ENCODE measurements around the gene GRM7. TPM values are rescaled to one million over a fixed set of nuclear protein-coding genes. Genes with fewer than 3 reads are reported as not detected.
A peak's percentile ranks its signal among the peaks of the same experiment; 100 is the strongest.

GRM7 gene
- total RNA-seq, 2 donors from 2014 or later: 0.96 to 1.5 TPM

DNA sequence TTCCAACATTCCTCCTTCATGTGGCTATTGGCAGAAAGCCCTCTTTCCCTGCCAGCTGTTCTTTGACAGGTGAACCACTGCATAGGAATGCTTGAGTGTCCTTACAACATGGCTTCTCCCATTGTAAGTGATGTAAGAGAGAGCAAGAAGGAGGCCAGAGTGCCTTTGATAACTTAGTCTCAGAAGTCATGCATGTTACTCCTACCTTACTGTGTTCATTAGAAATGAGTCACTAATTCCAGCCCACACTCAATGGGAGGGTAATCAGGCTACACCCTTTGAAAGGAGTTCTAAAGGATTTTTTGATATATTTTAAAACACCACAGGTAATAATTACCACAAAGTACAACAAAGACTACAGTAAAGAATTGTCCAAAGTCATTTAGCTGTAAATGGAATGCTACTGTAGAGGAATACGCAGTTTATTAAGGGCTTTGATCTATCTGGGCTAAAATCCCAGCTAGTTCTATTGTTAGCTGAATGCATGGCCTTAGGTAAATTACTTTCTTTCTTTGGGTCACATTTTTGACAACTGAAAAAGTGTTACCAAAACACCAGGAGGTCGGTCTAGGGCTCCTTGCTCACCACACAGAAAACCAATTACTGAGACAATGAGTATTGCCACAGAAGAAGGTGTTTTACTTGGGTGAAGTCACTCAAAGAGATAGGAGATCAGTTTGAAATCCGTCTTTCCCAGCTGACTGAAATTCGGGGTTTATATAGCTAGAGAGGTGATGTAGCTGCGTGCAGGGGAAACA lies 154.9 kb downstream of the GRM7 start:
- 55% methylated on average over 5 of the region's 5 CpGs for WGBS
- H3K27ac ChIP-seq: no peak overlapping the region
- no peaks in the 10 kb centered on the region for H3K36me3 ChIP-seq
- H3K27me3 ChIP-seq (replicated peaks; ENCODE audit: insufficient read depth): no peaks in the 10 kb centered on the region
- no peak for TF ChIP-seq POLR2A (IDR thresholded peaks at IDR 0.05)
- no peak for TF ChIP-seq POLR2AphosphoS5 (IDR thresholded peaks at IDR 0.05)
- TF ChIP-seq, protein P1, sequence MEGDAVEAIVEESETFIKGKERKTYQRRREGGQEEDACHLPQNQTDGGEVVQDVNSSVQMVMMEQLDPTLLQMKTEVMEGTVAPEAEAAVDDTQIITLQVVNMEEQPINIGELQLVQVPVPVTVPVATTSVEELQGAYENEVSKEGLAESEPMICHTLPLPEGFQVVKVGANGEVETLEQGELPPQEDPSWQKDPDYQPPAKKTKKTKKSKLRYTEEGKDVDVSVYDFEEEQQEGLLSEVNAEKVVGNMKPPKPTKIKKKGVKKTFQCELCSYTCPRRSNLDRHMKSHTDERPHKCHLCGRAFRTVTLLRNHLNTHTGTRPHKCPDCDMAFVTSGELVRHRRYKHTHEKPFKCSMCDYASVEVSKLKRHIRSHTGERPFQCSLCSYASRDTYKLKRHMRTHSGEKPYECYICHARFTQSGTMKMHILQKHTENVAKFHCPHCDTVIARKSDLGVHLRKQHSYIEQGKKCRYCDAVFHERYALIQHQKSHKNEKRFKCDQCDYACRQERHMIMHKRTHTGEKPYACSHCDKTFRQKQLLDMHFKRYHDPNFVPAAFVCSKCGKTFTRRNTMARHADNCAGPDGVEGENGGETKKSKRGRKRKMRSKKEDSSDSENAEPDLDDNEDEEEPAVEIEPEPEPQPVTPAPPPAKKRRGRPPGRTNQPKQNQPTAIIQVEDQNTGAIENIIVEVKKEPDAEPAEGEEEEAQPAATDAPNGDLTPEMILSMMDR (IDR thresholded peaks at IDR 0.05): no peak
- H3K9me3 ChIP-seq: no peaks in the 10 kb centered on the region
- no peaks in the 10 kb centered on the region for H3K4me1 ChIP-seq (replicated peaks)
- no peak overlapping the region for H3K4me3 ChIP-seq
- no peak for DNase-seq (ENCODE audit: low spot score)
- intact Hi-C loops (cut with DNase I): no loop called here

DNA sequence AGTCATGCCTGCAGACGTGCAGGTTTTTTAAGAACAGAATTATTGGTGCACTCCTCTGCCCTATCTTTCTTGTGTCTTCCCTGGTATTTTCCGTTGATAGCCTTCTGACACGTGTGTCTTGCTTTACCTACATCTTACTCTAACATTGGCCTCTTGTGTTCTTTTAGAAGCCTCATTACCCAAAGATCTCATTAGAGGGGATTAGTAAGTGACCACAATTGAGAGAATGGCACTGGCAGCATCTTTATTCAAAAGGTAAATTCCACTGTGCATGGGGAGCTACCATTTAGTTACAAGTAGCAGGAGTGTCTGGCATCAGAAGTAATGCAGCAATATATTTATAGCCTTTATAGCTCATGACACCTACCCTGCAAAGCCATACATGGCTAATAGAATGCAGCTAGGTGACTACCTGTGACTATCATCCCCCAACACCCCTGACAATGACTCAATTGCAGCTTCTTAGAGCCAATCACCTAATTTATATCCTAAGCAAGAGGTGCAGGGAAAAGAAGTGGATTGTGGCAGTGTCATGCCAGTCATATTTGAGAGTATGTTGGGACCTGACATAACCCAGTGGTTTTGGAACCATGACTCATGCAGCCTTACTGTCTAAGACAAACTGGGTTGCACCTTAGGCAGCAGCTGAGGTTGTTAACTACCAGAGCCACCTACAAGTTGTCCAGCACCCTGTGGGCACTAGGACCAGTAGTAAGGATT lies 164.8 kb downstream of the GRM7 start:
- Histone ChIP-seq H3K4me3 (no peak overlapping the region), H3K4me1 (replicated peaks) (no peaks in the 10 kb centered on the region), H3K27me3 (replicated peaks; ENCODE audit: insufficient read depth) (no peaks in the 10 kb centered on the region), H3K9me3 (no peaks in the 10 kb centered on the region), H3K36me3 (no peaks in the 10 kb centered on the region), H3K27ac (no peak overlapping the region)
- intact Hi-C loops (cut with DNase I): no loop called here
- TF ChIP-seq, protein P1 (IDR thresholded peaks at IDR 0.05): no peak
- no peak for DNase-seq (ENCODE audit: low spot score)
- WGBS: 46% methylated on average over 3 of the region's 3 CpGs

DNA sequence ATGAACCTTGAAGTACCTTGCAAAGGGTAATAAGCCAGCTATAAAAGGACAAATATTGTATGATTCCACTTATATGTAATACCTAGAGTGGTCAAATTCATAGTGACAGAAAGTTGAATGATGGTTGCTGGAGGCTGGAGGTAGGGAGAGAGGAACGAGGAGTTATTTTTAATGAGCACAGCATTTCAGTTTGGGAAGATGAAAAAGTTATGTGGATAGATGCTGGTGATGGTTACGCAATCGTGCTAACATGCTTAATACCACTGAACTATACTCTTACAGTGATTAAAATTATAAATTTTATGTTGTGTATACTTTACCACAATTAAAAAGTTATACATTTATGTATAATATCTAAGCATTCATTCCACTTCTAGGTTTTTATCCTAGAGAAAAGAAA lies 168.6 kb downstream of the GRM7 start:
- H3K4me1 ChIP-seq (replicated peaks): no peaks in the 10 kb centered on the region
- H3K27me3 ChIP-seq (replicated peaks; ENCODE audit: insufficient read depth): no peaks in the 10 kb centered on the region
- H3K27ac ChIP-seq: no peak overlapping the region
- 79% methylated on average over 3 of the region's 3 CpGs for WGBS
- TF ChIP-seq, protein P1 (IDR thresholded peaks at IDR 0.05): no peak
- TF ChIP-seq POLR2A (IDR thresholded peaks at IDR 0.05): no peak
- TF ChIP-seq POLR2AphosphoS5 (IDR thresholded peaks at IDR 0.05): no peak
- no peak for DNase-seq (ENCODE audit: low spot score)
- H3K4me3 ChIP-seq: no peak overlapping the region
- H3K9me3 ChIP-seq: no peaks in the 10 kb centered on the region
- intact Hi-C loops (cut with DNase I): no loop called here
- H3K36me3 ChIP-seq: no peaks in the 10 kb centered on the region

DNA sequence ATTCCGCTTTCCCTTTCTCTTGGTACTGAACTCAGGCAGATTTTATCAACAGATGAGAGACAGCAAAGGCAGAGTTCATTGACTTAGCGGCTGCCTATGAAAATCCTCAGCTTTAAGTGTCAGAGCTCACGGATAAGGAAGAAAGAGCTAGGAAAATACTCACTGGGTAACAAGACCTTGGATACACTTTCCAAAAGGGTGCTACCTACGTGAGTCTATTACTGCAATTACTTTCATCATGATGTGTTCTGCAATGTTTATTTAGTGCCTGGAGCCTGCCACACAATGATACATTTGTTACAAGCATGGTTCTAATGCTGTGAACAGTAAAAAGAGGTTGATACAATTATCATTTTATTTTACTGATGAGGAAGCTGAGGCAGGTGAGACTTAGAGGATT lies 177.5 kb downstream of the GRM7 start:
- intact Hi-C loops (cut with DNase I): no loop called here

More for the DNA sequence above, 177.5 kb downstream of the GRM7 start:
- Histone ChIP-seq H3K9me3 (no peaks in the 10 kb centered on the region), H3K27me3 (replicated peaks; ENCODE audit: insufficient read depth) (no peaks in the 10 kb centered on the region), H3K4me3 (no peak overlapping the region), H3K27ac (no peak overlapping the region), H3K36me3 (no peaks in the 10 kb centered on the region), H3K4me1 (replicated peaks) (no peaks in the 10 kb centered on the region)
- TF ChIP-seq POLR2A (IDR thresholded peaks at IDR 0.05) (no peak), POLR2AphosphoS5 (IDR thresholded peaks at IDR 0.05) (peak; percentile 74)
- TF ChIP-seq, protein P1 (IDR thresholded peaks at IDR 0.05): no peak
- DNase-seq (ENCODE audit: low spot score): peak; percentile 20
- WGBS: 47% methylated on average over 4 of the region's 4 CpGs
